IMR-90 (cell line): Measurements from ENCODE around the gene EAF1. TPM values are rescaled to one million over a fixed set of nuclear protein-coding genes. Genes with fewer than 3 reads are reported as not detected.

Experiments
- ATAC-seq: fragments of 200-7000 bp; cut with Tn5 transposase; 2 replicates; pipeline ENCODE4 v1.9.1; 2020; ENCODE audit warnings: low read depth, mild to moderate bottlenecking, moderate library complexity
- BruUV-seq: library from RNA; stranded (reverse); fragments of 400-500 nt; replicated peaks from 2 replicates; lab custom pipeline; 2021; lab: Mats Ljungman, UMichigan
- CTCF ChIA-PET: fragments of 300-600 bp; formaldehyde crosslinking; extraction: SDS; loops from one replicate; lab custom pipeline; 2021; ENCODE audit warnings: antibody characterized with exemption; lab: Yijun Ruan, JAX
- POLR2A ChIA-PET: fragments of 300-600 bp; sonication (Branson Sonifier 250); formaldehyde crosslinking; loops from one replicate; lab custom pipeline; 2022; ENCODE audit warnings: antibody characterized with exemption; ENCODE audit not compliant: unreplicated experiment; lab: Charles Lee
- DNase-seq: peaks from one replicate; pipeline ENCODE4 v3.0.0; 2013
- H2AFZ ChIP-seq: replicated peaks from 2 replicates; pipeline ENCODE3; 2013; ENCODE audit warnings: low read length, mild to moderate bottlenecking; ENCODE audit not compliant: poor library complexity
- H2AK5ac ChIP-seq: 2 replicates; pipeline ENCODE4 v1.6.1; 2013; ENCODE audit warnings: low read depth, low read length, inconsistent platforms
- H2AK9ac ChIP-seq: replicated peaks from 2 replicates; pipeline ENCODE3; 2013; ENCODE audit warnings: mild to moderate bottlenecking, low read depth, low read length, moderate library complexity; ENCODE audit not compliant: poor library complexity
- H2BK120ac ChIP-seq: 2 replicates; pipeline ENCODE4 v1.6.1; 2013; ENCODE audit warnings: low read depth, low read length, inconsistent platforms
- H2BK15ac ChIP-seq: 3 replicates; pipeline ENCODE4 v1.6.1; 2013; ENCODE audit warnings: low read depth, low read length, inconsistent platforms
- H2BK20ac ChIP-seq: 2 replicates; pipeline ENCODE4 v1.6.1; 2013; ENCODE audit warnings: low read depth, mild to moderate bottlenecking, inconsistent platforms, low read length, moderate library complexity
- H2BK5ac ChIP-seq: 2 replicates; pipeline ENCODE4 v1.6.1; 2013; ENCODE audit warnings: mild to moderate bottlenecking, low read depth, low read length, inconsistent platforms; ENCODE audit not compliant: poor library complexity, severe bottlenecking
- H3K14ac ChIP-seq: replicated peaks from 2 replicates; pipeline ENCODE4 v1.6.1; 2013; ENCODE audit warnings: low read depth, low read length, inconsistent platforms
- H3K18ac ChIP-seq: 2 replicates; pipeline ENCODE4 v1.6.1; 2013; ENCODE audit warnings: low read depth, low read length, control low read depth
- H3K23ac ChIP-seq: 2 replicates; pipeline ENCODE4 v1.6.1; 2013; ENCODE audit warnings: low read depth, low read length, inconsistent platforms
- H3K27ac ChIP-seq: 2 replicates; pipeline ENCODE4 v1.5.1; 2013; ENCODE audit warnings: mild to moderate bottlenecking, control low read depth, low read length; ENCODE audit not compliant: insufficient read depth
- H3K27me3 ChIP-seq: 2 replicates; pipeline ENCODE4 v1.6.1; 2013; ENCODE audit warnings: low read length; ENCODE audit not compliant: control insufficient read depth, insufficient read depth
- H3K36me3 ChIP-seq: 2 replicates; pipeline ENCODE4 v1.6.1; 2013; ENCODE audit warnings: low read length, mixed read lengths; ENCODE audit not compliant: control insufficient read depth, insufficient read depth
- H3K4ac ChIP-seq: 2 replicates; pipeline ENCODE4 v1.6.1; 2013; ENCODE audit warnings: low read depth, low read length, inconsistent platforms
- H3K4me1 ChIP-seq: 2 replicates; pipeline ENCODE4 v1.6.1; 2013; ENCODE audit warnings: low read length, mixed read lengths; ENCODE audit not compliant: control insufficient read depth, insufficient read depth
- H3K4me2 ChIP-seq: 2 replicates; pipeline ENCODE4 v1.6.1; 2013; ENCODE audit warnings: low read depth, mild to moderate bottlenecking, control low read depth, low read length, moderate library complexity
- H3K4me3 ChIP-seq: 2 replicates; pipeline ENCODE4 v1.5.1; 2013; ENCODE audit warnings: low read depth, mild to moderate bottlenecking, control low read depth, low read length, moderate library complexity; ENCODE audit not compliant: insufficient read depth
- H3K56ac ChIP-seq: 2 replicates; pipeline ENCODE4 v1.6.1; 2013; ENCODE audit warnings: low read length, inconsistent platforms; ENCODE audit not compliant: insufficient read depth; ENCODE audit errors: extremely low read depth
- H3K79me1 ChIP-seq, 2 experiments: 2 replicates each; pipeline ENCODE4 v1.6.1; 2013; ENCODE audit warnings: low read length in 2 of 2, inconsistent platforms in 1 of 2, low read depth in 1 of 2
- H3K9ac ChIP-seq: 2 replicates; pipeline ENCODE4 v1.6.1; 2013; ENCODE audit warnings: low read depth, low read length, control low read depth
- H3K9me1 ChIP-seq: 2 replicates; pipeline ENCODE4 v1.6.1; 2013; ENCODE audit warnings: low read length, inconsistent platforms; ENCODE audit not compliant: insufficient read depth
- H3K9me3 ChIP-seq: 2 replicates; pipeline ENCODE4 v1.6.1; 2013; ENCODE audit warnings: low read length; ENCODE audit not compliant: control insufficient read depth, insufficient read depth
- H4K20me1 ChIP-seq: 2 replicates; pipeline ENCODE4 v1.6.1; 2013; ENCODE audit warnings: low read length, inconsistent platforms; ENCODE audit not compliant: insufficient read depth
- H4K5ac ChIP-seq: 2 replicates; pipeline ENCODE4 v1.6.1; 2013; ENCODE audit warnings: mild to moderate bottlenecking, low read depth, low read length, control low read depth
- H4K8ac ChIP-seq, 2 experiments: 2 replicates each; pipeline ENCODE4 v1.6.1; 2013; ENCODE audit warnings: low read depth in 2 of 2, low read length in 2 of 2, control low read depth in 1 of 2, inconsistent platforms in 1 of 2
- H4K91ac ChIP-seq: 2 replicates; pipeline ENCODE4 v1.6.1; 2013; ENCODE audit warnings: low read depth, low read length, inconsistent platforms; ENCODE audit not compliant: insufficient read depth
- BHLHE40 ChIP-seq: fragments of 150-350 bp; IDR thresholded peaks from 2 replicates; pipeline ENCODE4 v1.6.1; 2016; ENCODE audit warnings: mild to moderate bottlenecking, low read depth, low read length
- CEBPB ChIP-seq: IDR thresholded peaks from 2 replicates; pipeline ENCODE4 v1.6.1; 2012; ENCODE audit warnings: low read depth, low read length, improper control_type of control experiment
- CHD1 ChIP-seq: IDR thresholded peaks from 2 replicates; pipeline ENCODE4 v1.6.1; 2012; ENCODE audit warnings: low read depth, low read length, improper control_type of control experiment
- CTCF ChIP-seq: conservative IDR thresholded peaks from 2 replicates; pipeline ENCODE4 v1.5.1; 2012; ENCODE audit warnings: mild to moderate bottlenecking, low read depth, low read length, improper control_type of control experiment
- FOS ChIP-seq: fragments of 150-350 bp; IDR thresholded peaks from 2 replicates; pipeline ENCODE4 v1.6.1; 2016; ENCODE audit warnings: low read depth, low read length
- MAFK ChIP-seq: IDR thresholded peaks from 2 replicates; pipeline ENCODE4 v1.6.1; 2012; ENCODE audit warnings: low read depth, low read length, improper control_type of control experiment
- MAZ ChIP-seq: IDR thresholded peaks from 2 replicates; pipeline ENCODE4 v1.6.1; 2012; ENCODE audit warnings: low read depth, mild to moderate bottlenecking, low read length, improper control_type of control experiment, moderate library complexity, borderline replicate concordance
- MXI1 ChIP-seq: IDR thresholded peaks from 2 replicates; pipeline ENCODE4 v1.6.1; 2012; ENCODE audit warnings: low read depth, mild to moderate bottlenecking, low read length, moderate library complexity, borderline replicate concordance
- NFE2L2 ChIP-seq: fragments of 150-350 bp; IDR thresholded peaks from 2 replicates; pipeline ENCODE4 v1.6.1; 2016; ENCODE audit warnings: low read depth, mild to moderate bottlenecking, low read length
- POLR2A ChIP-seq: IDR thresholded peaks from 2 replicates; pipeline ENCODE4 v1.6.1; 2012; ENCODE audit warnings: mild to moderate bottlenecking, low read depth, low read length
- RAD21 ChIP-seq: IDR thresholded peaks from 2 replicates; pipeline ENCODE4 v1.6.1; 2012; ENCODE audit warnings: low read length, improper control_type of control experiment
- RCOR1 ChIP-seq: IDR thresholded peaks from 2 replicates; pipeline ENCODE4 v1.6.1; 2012; ENCODE audit warnings: mild to moderate bottlenecking, low read length, improper control_type of control experiment; ENCODE audit not compliant: insufficient replicate concordance
- RFX5 ChIP-seq: IDR thresholded peaks from 2 replicates; pipeline ENCODE4 v1.8.0; 2012; ENCODE audit warnings: low read depth, mild to moderate bottlenecking, low read length, moderate library complexity
- USF2 ChIP-seq: fragments of 150-350 bp; IDR thresholded peaks from 2 replicates; pipeline ENCODE4 v1.6.1; 2017; ENCODE audit warnings: mild to moderate bottlenecking, antibody characterized with exemption, low read length, low read depth
- WGBS, 2 experiments: methylation state at CpG; one replicate each; pipeline versions ENCODE4 v1.1.5 to v1.1.7; 2013; ENCODE audit warnings: missing lambda C conversion rate in 2 of 2; ENCODE audit not compliant: insufficient read length in 1 of 2; ENCODE audit errors: extremely low coverage in 2 of 2; 5-methylcytosine and 5-hydroxymethylcytosine counted together
- dilution Hi-C: fragments of 300-500 bp; cut with HindIII; formaldehyde crosslinking; loops from one replicate; pipeline ENCODE4 v1.14.3; 2018; ENCODE audit warnings: low sequenced_read_pairs; ENCODE audit not compliant: unreplicated experiment
- in situ Hi-C: fragments of 300-500 bp; cut with MboI; formaldehyde crosslinking; loops from 3 replicates; pipeline ENCODE4 v1.14.3; 2019; ENCODE audit warnings: low sequenced_read_pairs, inconsistent platforms, mixed read lengths
- intact Hi-C: fragments of 100-400 bp; cut with micrococcal nuclease; formaldehyde crosslinking; loops from 2 replicates; pipeline ENCODE4 v1.10.0; 2022
- polyA plus RNA-seq, 3 experiments: library from polyadenylated mRNA; depleted of rRNA; stranded (reverse); fragments of >200 nt; gene quantifications; 2 replicates each; pipeline ENCODE4 v1.2.3, GENCODE V29; 2012; ENCODE audit warnings: low replicate concordance in 1 of 3
- total RNA-seq: library from RNA; depleted of rRNA; stranded (reverse); fragments of >200 nt; gene quantifications from 2 replicates; pipeline ENCODE4 v1.2.3, GENCODE V29; 2012

EAF1 gene
- total and polyA plus RNA-seq, 2 of the 4 experiments (the other 2 are of a cell fraction), result 7.0 to 21.3 TPM

- peak overlapping the region; percentile 98 for H2AFZ ChIP-seq
- H3K9me1 ChIP-seq, result peaks cover 11% of the 10 kb centered on the region
- H2AK9ac ChIP-seq, result peak overlapping the region; percentile 90
- no peak for TF ChIP-seq CEBPB
- TF ChIP-seq MAZ, result no peak
- no peak for TF ChIP-seq CHD1
- TF ChIP-seq CTCF, result no peak
- TF ChIP-seq BHLHE40, result no peak
- no peak for TF ChIP-seq MXI1
- no peak for TF ChIP-seq NFE2L2
- TF ChIP-seq FOS, result no peak
- TF ChIP-seq RCOR1, result no peak
- TF ChIP-seq POLR2A, result no peak
- TF ChIP-seq USF2, result no peak
- no peak for TF ChIP-seq RAD21
- TF ChIP-seq MAFK, result no peak
- no peak for TF ChIP-seq RFX5
- intact Hi-C loops (loop anchor here (2.0 to 5.0 kb wide), 3 partner anchors 129 to 384 kb away; no protein-coding TSS in a partner anchor), in situ Hi-C loops (no loop called here), dilution Hi-C loops (no loop called here)
- peak overlapping the region; percentile 38 for H4K5ac ChIP-seq
- H4K20me1 ChIP-seq, result peaks cover 16% of the 10 kb centered on the region
- no peak overlapping the region for H2BK20ac ChIP-seq
- H2BK15ac ChIP-seq, result no peak overlapping the region
- H3K4ac ChIP-seq, result peak overlapping the region; percentile 69
- peaks cover 12% of the 10 kb centered on the region for H3K36me3 ChIP-seq
- CTCF ChIA-PET, result no interaction called here
- H2BK5ac ChIP-seq, result peak overlapping the region; percentile 69
- peak overlapping the region; percentile 85 for H3K23ac ChIP-seq
- ATAC-seq (peak; percentile 3), DNase-seq (no peak)
- POLR2A ChIA-PET, result no interaction called here
- BruUV-seq, result no TSS peak
- H2AK5ac ChIP-seq, result 0 out of 2 replicates have a peak overlapping the region, but pooled peaks have one; percentile 8
- 2% methylated on average over 10 of the region's 11 CpGs; no CpG with 5 or more reads in 1 of the 2 experiments for WGBS, 2 experiments
- H3K18ac ChIP-seq, result no peak overlapping the region
- H3K4me1 ChIP-seq, result peaks cover 1% of the 10 kb centered on the region; the same call in 1 of the 2 replicates
- no peaks in the 10 kb centered on the region for H3K9me3 ChIP-seq
- peaks cover 34 to 60% of the 10 kb centered on the region in 2 experiments for H3K79me1 ChIP-seq
- no peak overlapping the region for H2BK120ac ChIP-seq
- H3K14ac ChIP-seq, result peak overlapping the region; percentile 19; the same call in 1 of the 2 replicates
- peak overlapping the region; percentile 92 for H3K4me3 ChIP-seq
- H3K4me2 ChIP-seq, result peak overlapping the region; percentile 99
- peak overlapping the region; percentile 77 for H3K27ac ChIP-seq
- H4K8ac ChIP-seq, result peak overlapping the region; percentile 58 to 96; a peak in 3 of 4 replicates
- H3K56ac ChIP-seq, result peak overlapping the region; percentile 55; the same call in 1 of the 2 replicates
- H4K91ac ChIP-seq, result 0 out of 2 replicates have a peak overlapping the region, but pooled peaks have one; percentile 40
- no peaks in the 10 kb centered on the region for H3K27me3 ChIP-seq
- H3K9ac ChIP-seq, result peak overlapping the region; percentile 84
Observed at GRCh38 chr3:15427981-15428380, 583 bp downstream of the EAF1 start.
